Right forelimb (tissue), 1 donor: ENCODE data around the gene POLA1.

ENCODE experiments used
- DNase-seq: peaks from one replicate; pipeline ENCODE4 v3.0.0-alpha.2; 2018

Gene POLA1

GRCh38 chrX:24886916-24887315 is 193.2 kb downstream of the POLA1 start:
- no peak for DNase-seq

GRCh38 chrX:24890677-24891076 is 197.0 kb downstream of the POLA1 start:
- DNase-seq, result no peak

DNA sequence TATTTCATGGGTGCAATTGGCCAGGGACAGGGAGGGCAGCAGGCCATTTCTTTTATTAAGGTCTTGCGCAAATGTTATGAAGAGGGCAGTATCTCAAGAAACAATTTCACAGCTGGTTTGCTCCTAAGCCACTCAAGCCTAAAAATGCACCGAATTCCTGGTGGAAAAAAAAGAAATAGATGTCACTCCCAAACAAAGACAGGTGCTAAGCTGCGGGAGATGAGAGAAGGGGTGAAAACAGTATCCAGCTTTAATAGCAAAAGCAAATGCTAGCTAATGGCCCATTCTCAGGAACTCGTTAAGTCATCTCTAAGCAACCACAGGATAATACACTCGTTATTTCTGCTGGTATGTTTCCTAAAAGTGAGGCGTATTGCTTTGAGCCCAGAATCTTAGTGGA is 205.7 kb downstream of the POLA1 start:
- no peak for DNase-seq

DNA sequence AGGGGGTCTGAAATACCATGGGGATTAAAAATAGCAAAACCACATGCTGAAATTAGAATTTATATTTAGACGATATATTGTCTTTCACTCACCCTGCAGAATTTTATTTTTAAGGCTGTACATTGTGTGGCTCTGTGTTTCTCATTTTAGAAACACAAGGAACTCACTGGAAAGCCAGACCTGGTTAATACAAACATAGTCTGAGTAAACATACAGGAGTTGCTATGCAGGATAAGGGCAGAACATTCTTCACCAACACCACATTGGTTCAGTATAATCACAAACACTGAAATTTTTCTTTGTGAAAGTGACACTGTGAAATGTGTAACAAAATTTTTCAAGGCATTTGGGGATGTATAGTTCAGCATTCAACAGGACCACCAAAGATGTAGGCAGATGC is 206.5 kb downstream of the POLA1 start:
- no peak for DNase-seq

- no peak for DNase-seq
These were observed 209.1 kb downstream of the POLA1 start for GRCh38 chrX:24902806-24903205.

- no peak for DNase-seq
These were observed 225.0 kb downstream of the POLA1 start for GRCh38 chrX:24918715-24919114.

DNA sequence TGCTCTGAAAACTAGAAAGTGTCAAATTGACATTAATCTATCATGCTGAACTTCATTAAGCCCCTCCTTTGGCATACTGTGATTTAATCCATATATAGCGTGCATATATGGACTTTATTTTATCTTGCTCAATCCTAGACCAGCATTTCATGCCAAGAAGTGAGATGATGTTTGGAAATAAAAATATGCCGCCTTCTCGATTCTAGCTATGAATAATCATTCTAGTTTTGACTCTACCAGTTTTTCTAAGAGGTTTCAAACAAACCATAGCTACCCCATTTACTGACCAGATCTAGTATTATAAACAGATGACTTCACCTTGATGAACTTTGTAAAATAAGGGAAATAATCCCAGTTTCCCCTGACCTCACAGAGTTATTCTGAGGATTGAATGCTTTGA is 227.1 kb downstream of the POLA1 start:
- no peak for DNase-seq

DNA sequence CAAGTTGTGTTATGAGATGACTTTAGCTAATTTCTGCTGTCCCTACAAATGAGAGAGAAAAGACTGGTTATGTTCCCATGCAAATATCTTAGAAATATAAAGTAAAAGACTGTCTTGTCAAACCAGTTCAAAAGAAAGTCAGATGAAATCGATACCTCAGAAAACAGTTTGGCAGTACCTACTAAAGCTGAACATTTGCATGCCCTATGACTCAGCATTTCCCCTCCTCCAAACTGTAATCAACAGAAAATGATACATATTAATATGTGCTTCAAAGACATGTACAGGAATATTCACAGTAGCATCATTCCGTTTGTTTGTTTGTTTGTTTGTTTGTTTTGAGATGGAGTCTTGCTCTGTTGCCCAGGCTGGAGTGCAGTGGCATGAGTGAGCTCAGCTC is 231.7 kb downstream of the POLA1 start:
- no peak for DNase-seq

DNA sequence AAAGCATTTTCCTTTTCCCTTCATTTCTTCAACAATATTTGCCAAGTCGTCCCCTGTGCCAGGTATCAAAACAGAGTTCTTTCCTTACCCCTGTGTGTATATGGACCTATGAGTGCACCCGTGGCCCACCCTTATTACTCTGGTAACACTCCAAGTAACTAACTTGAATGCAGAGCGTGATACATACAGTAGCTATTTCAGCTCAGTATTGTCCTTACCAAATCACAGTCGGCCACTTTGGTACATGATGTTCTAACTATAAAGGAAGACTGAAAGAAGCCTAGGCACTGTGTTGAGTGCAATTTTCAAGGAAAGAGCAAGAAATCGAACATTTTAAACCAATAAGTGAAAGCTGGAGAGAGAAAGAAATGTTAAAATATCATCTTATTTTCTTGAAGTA is 233.7 kb downstream of the POLA1 start:
- DNase-seq, result no peak

DNA sequence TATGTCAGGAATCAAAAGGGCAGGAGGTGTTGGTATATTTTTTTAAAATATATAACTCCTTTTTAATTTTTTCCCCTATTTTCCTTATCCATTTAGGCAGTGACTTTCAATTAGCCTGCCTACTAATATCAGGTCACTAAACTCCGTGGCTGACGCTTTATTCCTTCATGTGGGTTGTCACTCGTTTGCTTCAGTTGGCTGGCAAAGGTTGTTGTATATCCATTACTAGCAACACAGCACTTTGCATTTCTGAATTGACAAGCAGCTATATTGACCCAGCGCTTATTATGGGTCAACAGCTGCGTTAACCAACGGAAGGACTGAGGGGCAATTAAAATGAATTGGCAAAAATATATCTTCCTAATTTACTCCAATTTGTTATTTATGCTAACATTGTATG is 234.4 kb downstream of the POLA1 start:
- no peak for DNase-seq

GRCh38 chrX:24934279-24934678 is 240.6 kb downstream of the POLA1 start:
- DNase-seq, result no peak

DNA sequence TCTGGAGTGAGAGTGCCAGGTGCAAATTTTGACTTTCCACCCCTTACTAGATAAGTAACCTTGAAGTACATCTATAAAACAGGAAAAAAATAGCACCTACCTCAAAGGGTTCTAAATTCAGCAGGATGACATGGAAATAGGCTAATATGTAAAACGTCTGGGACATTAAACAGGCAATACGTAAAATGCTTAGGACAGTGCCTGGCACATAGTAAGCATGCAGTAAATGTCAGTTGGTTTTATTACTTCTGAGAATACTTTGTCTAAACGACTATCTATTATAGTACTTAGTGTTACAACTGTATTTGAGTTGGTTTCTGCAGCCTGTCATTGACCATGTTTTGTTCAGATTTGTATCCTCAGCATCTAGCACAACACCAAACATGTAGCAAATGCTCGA is 251.3 kb downstream of the POLA1 start:
- no peak for DNase-seq

DNA sequence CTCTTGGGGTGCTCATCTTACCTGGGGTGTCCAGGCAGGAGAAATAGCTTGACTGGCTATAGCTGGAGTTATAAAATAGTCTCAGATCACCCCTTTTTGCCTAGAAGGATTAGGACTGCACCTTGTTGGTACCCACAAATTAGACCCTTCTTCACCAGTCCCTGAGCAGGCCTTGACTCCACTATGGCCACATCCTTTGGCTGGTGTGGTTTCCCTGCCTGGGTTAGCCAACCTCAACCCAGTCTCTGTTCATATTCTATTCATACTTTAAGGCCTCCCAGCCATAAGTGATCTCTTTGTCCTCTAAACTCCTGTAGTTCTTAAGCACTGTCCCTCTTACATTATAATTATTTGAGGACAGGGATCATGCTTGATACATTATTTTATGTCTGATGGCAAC is 252.7 kb downstream of the POLA1 start:
- no peak for DNase-seq

DNA sequence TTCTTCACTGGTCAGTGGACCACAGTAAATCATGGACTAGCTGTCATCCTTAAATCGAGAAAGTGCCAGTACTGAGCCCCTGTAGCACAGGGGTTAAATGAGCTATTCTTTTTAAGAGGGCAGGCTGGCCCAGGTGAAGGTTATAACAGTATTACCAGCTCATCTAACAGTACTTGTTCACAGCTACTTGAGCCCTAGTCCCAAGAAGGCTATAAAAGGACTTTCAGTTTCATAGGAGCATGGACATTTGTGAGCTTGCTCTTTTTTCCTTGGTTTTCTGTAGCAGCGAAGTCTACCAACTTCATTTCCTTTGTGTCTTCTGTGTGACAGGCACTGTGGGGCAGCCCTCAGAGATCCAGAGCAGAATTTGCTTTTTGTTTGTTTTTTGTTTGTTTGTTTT is 261.0 kb downstream of the POLA1 start:
- no peak for DNase-seq

DNA sequence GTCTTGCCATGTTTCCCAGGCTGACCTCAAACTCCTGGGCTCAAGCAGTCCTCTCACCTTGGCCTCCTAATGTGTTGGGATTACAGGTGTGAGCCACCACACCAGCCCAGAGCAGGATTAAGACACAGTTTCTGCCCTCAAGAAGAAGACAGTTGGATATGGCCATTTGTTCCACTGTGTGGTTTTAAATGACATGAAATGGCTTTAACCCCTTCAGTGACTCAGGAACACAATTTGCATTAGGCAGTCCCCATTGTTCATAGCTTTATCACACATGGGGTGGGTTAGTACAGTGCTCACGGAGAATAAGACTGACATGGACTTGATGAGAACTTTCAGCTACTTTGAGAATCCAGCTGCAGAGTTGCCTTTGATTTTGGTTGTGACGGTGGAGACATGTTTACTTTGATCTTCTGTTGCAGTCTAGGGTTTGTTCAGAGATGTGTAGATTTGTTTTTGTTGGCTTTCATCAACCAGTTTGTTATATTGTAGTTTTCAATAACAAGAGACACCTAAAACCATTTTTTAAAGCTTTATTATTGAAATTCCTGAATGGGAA is 261.7 kb downstream of the POLA1 start:
- DNase-seq, result no peak

DNA sequence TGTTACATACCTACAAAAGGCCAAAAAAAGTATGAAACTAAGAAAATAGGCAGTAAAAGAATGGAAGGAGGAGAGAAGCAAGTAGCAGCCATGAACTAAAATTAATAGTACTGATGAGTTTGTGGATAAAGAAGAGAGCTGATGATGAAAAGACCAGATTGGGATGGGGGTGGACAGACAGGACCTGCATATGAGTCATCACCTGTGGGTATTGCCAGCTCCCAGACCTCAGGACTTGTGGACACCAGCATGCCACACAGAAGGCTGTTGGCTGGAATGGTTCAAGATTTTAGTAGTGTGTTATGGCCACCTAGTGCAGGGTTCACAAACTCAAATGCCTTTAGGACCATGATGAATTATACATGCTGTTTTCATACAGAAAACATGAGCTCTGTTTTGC is 263.1 kb downstream of the POLA1 start:
- no peak for DNase-seq

DNA sequence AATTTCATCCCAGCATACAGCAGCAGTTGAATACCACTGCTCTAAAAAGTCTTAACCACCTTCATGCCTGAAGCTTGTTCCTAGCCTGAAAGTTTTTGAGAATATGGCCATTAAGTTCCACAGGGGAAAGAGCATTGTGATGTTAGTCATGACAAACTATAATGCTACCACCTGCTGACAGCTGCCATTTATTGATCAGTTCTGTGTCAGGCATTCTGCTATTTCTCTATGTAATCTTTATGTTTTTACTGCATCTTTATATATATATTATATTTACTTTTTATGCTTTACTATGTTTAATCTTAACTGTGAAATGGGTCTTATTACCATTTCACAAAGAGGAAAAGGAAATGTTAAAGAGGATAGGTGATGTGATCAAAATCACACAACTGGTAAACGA is 268.1 kb downstream of the POLA1 start:
- no peak for DNase-seq

GRCh38 chrX:24963823-24964222 is 270.1 kb downstream of the POLA1 start:
- no peak for DNase-seq

DNA sequence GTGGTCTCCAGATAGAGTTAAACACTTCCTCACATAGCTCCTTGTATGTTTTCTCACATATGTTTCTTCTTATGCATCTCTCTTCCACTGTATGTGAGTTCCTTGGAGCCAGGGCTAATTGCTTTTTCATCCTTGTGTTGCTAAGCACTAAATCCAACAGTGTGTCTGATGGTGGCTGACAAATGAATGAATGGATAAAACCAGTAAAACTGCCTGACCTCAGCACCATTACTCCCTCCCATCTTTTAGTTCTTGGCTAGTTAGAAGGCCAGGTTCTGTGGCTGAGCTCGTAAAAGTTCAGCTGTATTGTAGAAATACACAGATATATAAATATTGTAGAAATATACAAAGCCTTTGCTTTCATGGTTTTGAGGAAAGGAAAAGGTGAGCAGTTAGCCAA is 271.7 kb downstream of the POLA1 start:
- DNase-seq, result no peak

DNA sequence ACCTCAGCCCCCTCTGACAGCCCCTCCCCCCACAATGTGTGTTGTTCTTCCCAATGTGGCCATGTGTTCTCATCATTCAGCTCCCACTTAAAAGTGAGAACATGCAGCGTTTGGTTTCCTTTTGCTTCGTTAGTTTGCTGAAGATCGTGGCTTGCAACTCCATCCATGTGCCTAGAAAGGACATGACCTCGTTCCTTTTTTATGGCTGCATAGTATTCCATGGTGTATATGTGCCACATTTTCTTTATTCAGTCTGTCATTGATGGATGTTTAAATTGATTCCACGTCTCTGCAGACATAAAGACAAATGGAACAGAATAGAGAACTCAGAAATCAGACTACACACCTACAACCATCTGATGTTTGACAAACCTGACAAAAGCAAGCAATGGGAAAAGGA is 276.1 kb downstream of the POLA1 start:
- no peak for DNase-seq

- no peak for DNase-seq
These were observed 285.4 kb downstream of the POLA1 start for GRCh38 chrX:24979081-24979480.

- DNase-seq, result no peak
These were observed 287.3 kb downstream of the POLA1 start for GRCh38 chrX:24981030-24981429.

GRCh38 chrX:24982306-24982965 is 288.7 kb downstream of the POLA1 start:
- no peak for DNase-seq

GRCh38 chrX:24983931-24984330 is 290.2 kb downstream of the POLA1 start:
- DNase-seq, result no peak

GRCh38 chrX:24985120-24985519 is 291.4 kb downstream of the POLA1 start:
- DNase-seq, result no peak
